Stimulated activated effector memory CD8-positive, alpha-beta T cell treated with anti-CD3 and anti-CD28 coated beads, Interleukin-12 subunit alpha, Interleukin-12 subunit beta, amount 100 ng/mL, for 72 hours (primary cell): ENCODE measurements around the gene UGT2B11.
"Not testable (repeated sequence)": the region's sequence is repeated elsewhere in the genome, so short reads cannot be mapped to it uniquely, and the experiment has no call there.

Source experiments
- ATAC-seq: fragments of 150-1000 bp; cut with Tn5 transposase; 2 replicates; pipeline ENCODE4 v1.10.0; 2021
- DNase-seq, 2 donors: peaks; one replicate each; pipeline ENCODE4 v3.0.0; 2021 to 2022; ENCODE audit warnings: low spot score in 2 of 2
- H3K27ac Mint-ChIP-seq: one replicate; pipeline ENCODE4 v1.8.0; 2022; ENCODE audit warnings: mild to moderate bottlenecking, mixed read lengths
- H3K36me3 Mint-ChIP-seq: one replicate; pipeline ENCODE4 v1.8.0; 2022; ENCODE audit warnings: mild to moderate bottlenecking, mixed read lengths
- H3K4me1 Mint-ChIP-seq: one replicate; pipeline ENCODE4 v1.8.0; 2022; ENCODE audit warnings: mixed read lengths
- H3K4me3 Mint-ChIP-seq: one replicate; pipeline ENCODE4 v1.8.0; 2022; ENCODE audit warnings: mild to moderate bottlenecking, mixed read lengths
- H3K9me3 Mint-ChIP-seq: one replicate; pipeline ENCODE4 v1.8.0; 2022; ENCODE audit warnings: mixed read lengths

UGT2B11 gene

GRCh38 chr4:69191905-69192304 is 22.6 kb downstream of the UGT2B11 start:
- ATAC-seq, H3K36me3 Mint-ChIP-seq, H3K4me1 Mint-ChIP-seq, H3K27ac Mint-ChIP-seq, H3K4me3 Mint-ChIP-seq, DNase-seq, H3K9me3 Mint-ChIP-seq: not testable (repeated sequence)

GRCh38 chr4:69190621-69191020 is 23.9 kb downstream of the UGT2B11 start:
- not testable (repeated sequence) for H3K27ac Mint-ChIP-seq, H3K4me1 Mint-ChIP-seq, H3K4me3 Mint-ChIP-seq, H3K36me3 Mint-ChIP-seq, ATAC-seq, DNase-seq
- H3K9me3 Mint-ChIP-seq, result peaks cover 11% of the 10 kb centered on the region

- not testable (repeated sequence) for H3K36me3 Mint-ChIP-seq, ATAC-seq, DNase-seq, H3K4me1 Mint-ChIP-seq, H3K4me3 Mint-ChIP-seq, H3K27ac Mint-ChIP-seq, H3K9me3 Mint-ChIP-seq
These were observed 32.9 kb downstream of the UGT2B11 start for GRCh38 chr4:69181519-69182169.

GRCh38 chr4:69179817-69180216 is 34.7 kb downstream of the UGT2B11 start:
- not testable (repeated sequence) for DNase-seq, H3K9me3 Mint-ChIP-seq, H3K36me3 Mint-ChIP-seq, H3K27ac Mint-ChIP-seq, H3K4me1 Mint-ChIP-seq, ATAC-seq, H3K4me3 Mint-ChIP-seq

GRCh38 chr4:69178751-69179205 is 35.8 kb downstream of the UGT2B11 start:
- not testable (repeated sequence) for ATAC-seq, H3K4me3 Mint-ChIP-seq, H3K27ac Mint-ChIP-seq, DNase-seq, H3K4me1 Mint-ChIP-seq, H3K36me3 Mint-ChIP-seq, H3K9me3 Mint-ChIP-seq

GRCh38 chr4:69170233-69171134 is 44.1 kb downstream of the UGT2B11 start:
- H3K27ac Mint-ChIP-seq, H3K4me3 Mint-ChIP-seq, H3K4me1 Mint-ChIP-seq, H3K9me3 Mint-ChIP-seq, DNase-seq, H3K36me3 Mint-ChIP-seq, ATAC-seq: not testable (repeated sequence)

- not testable (repeated sequence) for H3K36me3 Mint-ChIP-seq, H3K4me3 Mint-ChIP-seq, H3K9me3 Mint-ChIP-seq, DNase-seq, H3K4me1 Mint-ChIP-seq, H3K27ac Mint-ChIP-seq, ATAC-seq
These were observed 45.4 kb downstream of the UGT2B11 start for GRCh38 chr4:69169171-69169570.

- ATAC-seq (no peak), DNase-seq (no peak)
- Mint-ChIP-seq H3K27ac (no peak overlapping the region), H3K4me1 (no peaks in the 10 kb centered on the region), H3K36me3 (no peaks in the 10 kb centered on the region), H3K9me3 (peaks cover 7% of the 10 kb centered on the region), H3K4me3 (no peak overlapping the region)
These were observed 47.2 kb downstream of the UGT2B11 start for GRCh38 chr4:69167300-69167699.

GRCh38 chr4:69166376-69166775 is 48.2 kb downstream of the UGT2B11 start:
- H3K9me3 Mint-ChIP-seq, ATAC-seq, H3K4me3 Mint-ChIP-seq, H3K27ac Mint-ChIP-seq, H3K4me1 Mint-ChIP-seq, H3K36me3 Mint-ChIP-seq, DNase-seq: not testable (repeated sequence)

- not testable (repeated sequence) for ATAC-seq, DNase-seq, H3K4me1 Mint-ChIP-seq, H3K9me3 Mint-ChIP-seq, H3K36me3 Mint-ChIP-seq, H3K4me3 Mint-ChIP-seq, H3K27ac Mint-ChIP-seq
These were observed 48.8 kb downstream of the UGT2B11 start for GRCh38 chr4:69165707-69166106.

- Mint-ChIP-seq H3K4me1 (no peaks in the 10 kb centered on the region), H3K4me3 (no peak overlapping the region), H3K9me3 (peaks cover 6% of the 10 kb centered on the region), H3K36me3 (no peaks in the 10 kb centered on the region), H3K27ac (no peak overlapping the region)
- ATAC-seq (no peak), DNase-seq (no peak)
These were observed 57.6 kb downstream of the UGT2B11 start for GRCh38 chr4:69156913-69157312.

- no peaks in the 10 kb centered on the region for H3K4me1 Mint-ChIP-seq
- H3K36me3 Mint-ChIP-seq, result no peaks in the 10 kb centered on the region
- no peak for ATAC-seq
- DNase-seq, result no peak
- no peak overlapping the region for H3K27ac Mint-ChIP-seq
- H3K4me3 Mint-ChIP-seq, result no peak overlapping the region
- no peaks in the 10 kb centered on the region for H3K9me3 Mint-ChIP-seq
These were observed 60.5 kb downstream of the UGT2B11 start for GRCh38 chr4:69154021-69154420.
